Erythroblast (primary cell): ENCODE results near the gene HSD17B8.

Experiments
- GATA1 ChIP-seq: IDR thresholded peaks from 2 replicates; pipeline ENCODE4 v1.6.1; 2011; ENCODE audit warnings: low read depth, mild to moderate bottlenecking, control low read depth, low read length, moderate library complexity
- POLR2A ChIP-seq: IDR thresholded peaks from 2 replicates; pipeline ENCODE4 v1.6.1; 2011; ENCODE audit warnings: mild to moderate bottlenecking, low read length

DNA sequence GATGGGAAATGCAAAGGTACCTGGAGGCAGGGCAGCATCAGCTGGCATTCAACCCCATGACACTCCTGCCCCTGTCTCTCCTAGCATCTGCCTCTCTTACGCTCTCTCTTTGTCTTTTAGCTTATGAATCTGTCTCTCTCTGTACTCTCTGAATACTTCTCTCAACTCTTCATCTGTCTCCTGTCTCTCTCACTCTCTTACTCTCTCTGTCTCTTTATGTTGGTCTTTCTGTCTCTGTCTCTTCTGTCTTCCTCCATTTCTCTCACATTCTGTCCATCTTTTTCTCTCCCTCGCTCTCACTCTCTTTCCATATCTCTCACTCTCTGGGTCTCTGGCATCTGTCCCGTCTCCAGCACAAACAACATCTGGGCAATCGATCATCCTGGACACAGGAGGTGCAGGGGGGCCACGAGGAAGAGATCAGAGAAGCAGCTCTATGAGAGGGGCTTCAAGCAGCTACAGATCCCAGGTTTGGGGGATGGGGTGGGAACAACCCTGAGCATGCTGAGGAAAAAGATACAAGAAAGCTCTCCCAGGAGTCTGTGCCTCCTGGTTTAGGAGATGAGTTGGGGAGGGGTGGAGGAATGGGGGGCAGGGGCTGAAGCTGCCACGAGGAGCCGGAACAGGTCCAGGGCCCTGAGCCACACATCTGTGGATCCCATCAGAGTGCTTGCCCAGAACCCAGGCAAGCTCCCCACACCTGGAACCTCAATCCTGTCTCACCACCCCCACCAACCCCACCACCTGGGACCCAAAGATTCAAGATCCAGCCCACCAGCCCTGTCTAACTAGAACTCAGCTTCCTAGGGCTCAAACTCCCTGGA is 14.6 kb upstream of the HSD17B8 start:
- TF ChIP-seq POLR2A = no peak
- TF ChIP-seq GATA1 = no peak
